HS-27A (cell line): ENCODE results near the gene CHST12.
"Not testable (repeated sequence)": the region's sequence is repeated elsewhere in the genome, so short reads cannot be mapped to it uniquely, and the experiment has no call there.

ENCODE experiments used
- DNase-seq: peaks from one replicate; pipeline ENCODE4 v3.0.0-alpha.2; 2012; ENCODE audit warnings: low read depth, missing footprints

The CHST12 gene

GRCh38 chr7:2435146-2435545 is 31.7 kb downstream of the CHST12 start:
- no peak for DNase-seq

- no peak for DNase-seq
Measured at GRCh38 chr7:2436341-2437104, 33.1 kb downstream of the CHST12 start.

GRCh38 chr7:2437136-2437535 is 33.7 kb downstream of the CHST12 start:
- DNase-seq = no peak

- no peak for DNase-seq
Measured at GRCh38 chr7:2437537-2438148, 34.2 kb downstream of the CHST12 start.

GRCh38 chr7:2438186-2438585 is 34.8 kb downstream of the CHST12 start:
- no peak for DNase-seq

GRCh38 chr7:2438775-2439174 is 35.4 kb downstream of the CHST12 start:
- DNase-seq = no peak

GRCh38 chr7:2440608-2441245 is 37.3 kb downstream of the CHST12 start:
- DNase-seq = no peak

GRCh38 chr7:2441430-2442058 is 38.1 kb downstream of the CHST12 start:
- DNase-seq = no peak

GRCh38 chr7:2443491-2443890 is 40.1 kb downstream of the CHST12 start:
- no peak for DNase-seq

GRCh38 chr7:2444476-2444875 is 41.1 kb downstream of the CHST12 start:
- no peak for DNase-seq

- DNase-seq = no peak
Measured at GRCh38 chr7:2445047-2445446, 41.6 kb downstream of the CHST12 start.

GRCh38 chr7:2445898-2446555 is 42.6 kb downstream of the CHST12 start:
- DNase-seq = no peak

GRCh38 chr7:2446676-2447075 is 43.3 kb downstream of the CHST12 start:
- DNase-seq = no peak

- DNase-seq = no peak
Measured at GRCh38 chr7:2450198-2451107, 47.0 kb downstream of the CHST12 start.

- DNase-seq = peak; percentile 35
Measured at GRCh38 chr7:2451171-2452073, 48.0 kb downstream of the CHST12 start.

- no peak for DNase-seq
Measured at GRCh38 chr7:2452074-2452507, 48.7 kb downstream of the CHST12 start.

GRCh38 chr7:2452643-2453270 is 49.3 kb downstream of the CHST12 start:
- DNase-seq = no peak

- DNase-seq = not testable (repeated sequence)
Measured at GRCh38 chr7:2453849-2454248, 50.4 kb downstream of the CHST12 start.

- DNase-seq = no peak
Measured at GRCh38 chr7:2459674-2460073, 56.3 kb downstream of the CHST12 start.

- no peak for DNase-seq
Measured at GRCh38 chr7:2460188-2460587, 56.8 kb downstream of the CHST12 start.
